ENCODE measurements around the gene PAX5. TPM values are rescaled to one million over a fixed set of nuclear protein-coding genes. Genes with fewer than 3 reads are reported as not detected.

PAX5 gene
- total and polyA plus RNA-seq, 2 of the 13 experiments (the other 11 are each of a cell fraction or from before 2014, with no cell fraction given), result not detected

- H2AFZ ChIP-seq (ENCODE audit: low read length), result no peak overlapping the region
- no peak for DNase-seq (ENCODE audit: low spot score)
- no peak overlapping the region for H3K9ac ChIP-seq (ENCODE audit: insufficient read depth, low read depth, low read length)
- no peak overlapping the region for H3K4me2 ChIP-seq (ENCODE audit: low read depth, low read length)
- TF ChIP-seq EZH2 (conservative IDR thresholded peaks at IDR 0.05; ENCODE audit: low read depth, low read length) (no peak), TERF1 (CRISPR knock-in tag; IDR thresholded peaks at IDR 0.05) (no peak), ZNF263 (CRISPR knock-in tag; IDR thresholded peaks at IDR 0.05) (peak; percentile 90), PHF8 (CRISPR knock-in tag; IDR thresholded peaks at IDR 0.05) (no peak)
- H4K20me1 ChIP-seq (ENCODE audit: insufficient read depth, low read length), result no peaks in the 10 kb centered on the region
- H3K36me3 ChIP-seq (replicated peaks in 1 of 2; ENCODE audit: control insufficient read depth in 1 of 2, insufficient read depth in 2 of 2, low read length in 2 of 2), result no peaks in the 10 kb centered on the region
- in situ Hi-C loops (cut with HindIII; ENCODE audit: extremely low pct_ligation_motif_present, low pct_unique_long_range_greater_than_20kb) (no loop called here), intact Hi-C loops (cut with micrococcal nuclease; ENCODE audit: unreplicated experiment) (no loop called here)
- peaks cover 1 to 40% of the 10 kb centered on the region in 2 experiments for H3K27me3 ChIP-seq (ENCODE audit: control insufficient read depth in 1 of 2, insufficient read depth in 2 of 2, low read length in 2 of 2)
- no peak for ATAC-seq
- no peaks in the 10 kb centered on the region for H3K4me1 ChIP-seq (ENCODE audit: insufficient read depth, low read length)
- H3K79me2 ChIP-seq (ENCODE audit: insufficient read depth, low read length), result no peaks in the 10 kb centered on the region
- POLR2A ChIA-PET, result no interaction called here
- no peak overlapping the region for H3K27ac ChIP-seq (ENCODE audit: extremely low read length, insufficient read depth, low read length)
- CTCF ChIA-PET (ENCODE audit: low intra/inter-chr PET ratio, low total read pairs), result no interaction called here
- WGBS (ENCODE audit: low lambda C conversion rate), result 32% methylated on average over 10 of the region's 14 CpGs
- no peak for FAIRE-seq
- no peak overlapping the region for H3K4me3 ChIP-seq (replicated peaks in 1 of 3; ENCODE audit: insufficient read depth in 1 of 3, low read depth in 2 of 3, low read length in 3 of 3)
- no TSS peak for BruUV-seq (replicated peaks)
- H3K9me3 ChIP-seq (ENCODE audit: low read length), result no peaks in the 10 kb centered on the region
Measured at GRCh38 chr9:36945999-36946398, 88.1 kb downstream of the PAX5 start.

GRCh38 chr9:36942891-36943290 is 91.2 kb downstream of the PAX5 start:
- BruUV-seq (replicated peaks), result no TSS peak
- in situ Hi-C loops (cut with HindIII; ENCODE audit: extremely low pct_ligation_motif_present, low pct_unique_long_range_greater_than_20kb), result no loop called here
- Histone ChIP-seq H2AFZ (ENCODE audit: low read length) (no peak overlapping the region), H3K4me2 (ENCODE audit: low read depth, low read length) (no peak overlapping the region), H4K20me1 (ENCODE audit: insufficient read depth, low read length) (no peaks in the 10 kb centered on the region), H3K9me3 (ENCODE audit: low read length) (no peaks in the 10 kb centered on the region), H3K79me2 (ENCODE audit: insufficient read depth, low read length) (no peaks in the 10 kb centered on the region), H3K4me1 (ENCODE audit: insufficient read depth, low read length) (no peaks in the 10 kb centered on the region), H3K36me3 (replicated peaks in 1 of 2; ENCODE audit: control insufficient read depth in 1 of 2, insufficient read depth in 2 of 2, low read length in 2 of 2) (no peaks in the 10 kb centered on the region), H3K9ac (ENCODE audit: insufficient read depth, low read depth, low read length) (no peak overlapping the region), H3K4me3 (replicated peaks in 1 of 3; ENCODE audit: insufficient read depth in 1 of 3, low read depth in 2 of 3, low read length in 3 of 3) (no peak overlapping the region), H3K27me3 (ENCODE audit: control insufficient read depth in 1 of 2, insufficient read depth in 2 of 2, low read length in 2 of 2) (peaks cover 1 to 40% of the 10 kb centered on the region in 2 experiments), H3K27ac (ENCODE audit: extremely low read length, insufficient read depth, low read length) (no peak overlapping the region)
- ATAC-seq, result no peak
- intact Hi-C loops (cut with micrococcal nuclease; ENCODE audit: unreplicated experiment), result no loop called here
- ChIA-PET CTCF (ENCODE audit: low intra/inter-chr PET ratio, low total read pairs) (no interaction called here), POLR2A (no interaction called here)
- FAIRE-seq, result no peak
- no peak for DNase-seq (ENCODE audit: low spot score)
- WGBS (ENCODE audit: low lambda C conversion rate), result 23% methylated on average over 5 of the region's 8 CpGs
- TF ChIP-seq ZNF484 (CRISPR knock-in tag; IDR thresholded peaks at IDR 0.05; ENCODE audit: borderline replicate concordance, low read depth), result no peak
- no peak for TF ChIP-seq KAT8 (CRISPR knock-in tag; IDR thresholded peaks at IDR 0.05)
- TF ChIP-seq ZNF597 (CRISPR knock-in tag; IDR thresholded peaks at IDR 0.05), result no peak
- no peak for TF ChIP-seq TMF1 (CRISPR knock-in tag; IDR thresholded peaks at IDR 0.05; ENCODE audit: low read depth)
- TF ChIP-seq HHEX (CRISPR knock-in tag; IDR thresholded peaks at IDR 0.05), result no peak
- TF ChIP-seq ZNF414 (CRISPR knock-in tag; IDR thresholded peaks at IDR 0.05), result no peak
- no peak for TF ChIP-seq SIN3B (IDR thresholded peaks at IDR 0.05; ENCODE audit: low read length)
- no peak for TF ChIP-seq ZNF501 (CRISPR knock-in tag; IDR thresholded peaks at IDR 0.05)

All from HepG2 (cell line).